ENCODE measurements around the gene MSRB3. TPM values are rescaled to one million over a fixed set of nuclear protein-coding genes. Genes with fewer than 3 reads are reported as not detected.

The MSRB3 gene
- total and polyA plus RNA-seq, 2 of the 4 experiments (the other 2 are of a cell fraction): 31.7 to 35.7 TPM

DNA sequence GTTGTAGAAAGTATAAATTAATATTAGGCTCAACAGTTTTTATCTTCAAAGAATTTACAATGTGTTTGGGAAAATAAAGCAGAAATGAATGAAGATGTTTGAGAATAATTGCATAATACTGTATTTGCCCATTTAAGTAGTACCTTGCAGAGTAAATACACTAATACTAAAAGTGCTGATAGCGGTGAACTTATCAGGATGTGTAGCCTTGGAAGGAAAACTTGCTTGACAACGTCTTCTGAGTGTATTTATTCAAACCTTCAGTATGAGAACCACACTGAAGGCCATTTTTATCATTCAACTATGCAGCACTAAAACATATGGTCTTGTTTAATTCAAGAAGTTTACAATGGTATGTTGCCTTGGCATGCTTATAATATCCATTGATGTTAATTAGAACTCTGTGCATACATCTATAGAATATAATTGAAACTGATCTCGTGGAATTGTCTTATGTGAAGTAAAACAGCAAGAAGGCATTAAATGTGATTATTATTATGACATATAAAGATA is 41.3 kb downstream of the MSRB3 start:
- intact Hi-C loops (cut with micrococcal nuclease) (loop anchor here (10.0 kb wide), 1 partner anchor 145 kb away; no protein-coding TSS in a partner anchor), in situ Hi-C loops (cut with MboI; ENCODE audit: low sequenced_read_pairs) (loop anchor here (10.0 to 25.0 kb wide), 2 partner anchors 368 to 505 kb away; partner anchors contain the start of gene HMGA2), dilution Hi-C loops (cut with HindIII; ENCODE audit: low sequenced_read_pairs, unreplicated experiment) (no loop called here)
- Histone ChIP-seq H2BK120ac (ENCODE audit: low read depth, low read length) (no peak overlapping the region), H3K4me1 (ENCODE audit: control insufficient read depth, insufficient read depth, low read length) (peaks cover 4% of the 10 kb centered on the region), H3K18ac (ENCODE audit: low read depth, low read length) (no peak overlapping the region), H3K4me3 (ENCODE audit: insufficient read depth, low read depth, low read length) (no peak overlapping the region), H4K20me1 (ENCODE audit: insufficient read depth, low read length) (no peaks in the 10 kb centered on the region), H3K14ac (replicated peaks; ENCODE audit: low read depth, low read length) (no peak overlapping the region), H4K8ac (ENCODE audit: low read depth in 2 of 2, low read length in 2 of 2) (no peak overlapping the region), H3K36me3 (ENCODE audit: control insufficient read depth, insufficient read depth, low read length) (peaks cover 2% of the 10 kb centered on the region; the same call in 1 of the 2 replicates), H3K9me1 (ENCODE audit: insufficient read depth, low read length) (no peaks in the 10 kb centered on the region), H2AK5ac (ENCODE audit: low read depth, low read length) (no peak overlapping the region), H3K27me3 (ENCODE audit: control insufficient read depth, insufficient read depth, low read length) (no peaks in the 10 kb centered on the region), H2BK5ac (ENCODE audit: low read depth, low read length, poor library complexity, severe bottlenecking) (no peak overlapping the region), H2BK15ac (ENCODE audit: low read depth, low read length) (no peak overlapping the region), H4K91ac (ENCODE audit: insufficient read depth, low read depth, low read length) (no peak overlapping the region), H3K9ac (ENCODE audit: low read depth, low read length) (no peak overlapping the region), H2AFZ (replicated peaks; ENCODE audit: low read length, poor library complexity) (no peak overlapping the region), H2AK9ac (replicated peaks; ENCODE audit: low read depth, low read length, poor library complexity) (no peak overlapping the region), H3K79me1 (ENCODE audit: low read depth in 1 of 2, low read length in 2 of 2) (peaks cover 23 to 30% of the 10 kb centered on the region in 2 experiments), H3K9me3 (ENCODE audit: control insufficient read depth, insufficient read depth, low read length) (no peaks in the 10 kb centered on the region), H2BK20ac (ENCODE audit: low read depth, low read length) (no peak overlapping the region), H4K5ac (ENCODE audit: low read depth, low read length) (no peak overlapping the region), H3K27ac (ENCODE audit: insufficient read depth, low read length) (no peak overlapping the region), H3K23ac (ENCODE audit: low read depth, low read length) (no peak overlapping the region), H3K4ac (ENCODE audit: low read depth, low read length) (no peak overlapping the region), H3K56ac (ENCODE audit: extremely low read depth, insufficient read depth, low read length) (no peak overlapping the region), H3K4me2 (ENCODE audit: low read depth, low read length) (no peak overlapping the region)
- ChIA-PET POLR2A (ENCODE audit: unreplicated experiment) (no interaction called here), CTCF (no interaction called here)
- no peak; the same call in 1 of the 2 replicates for ATAC-seq (ENCODE audit: low read depth)
- WGBS, 2 experiments (ENCODE audit: extremely low coverage in 2 of 2, insufficient read length in 1 of 2): no CpG with 5 or more reads among the region's 3 CpGs
- TF ChIP-seq FOS (IDR thresholded peaks at IDR 0.05; ENCODE audit: low read depth, low read length) (no peak), MAFK (IDR thresholded peaks at IDR 0.05; ENCODE audit: low read depth, low read length) (peak; percentile 33)
- no TSS peak for BruUV-seq (replicated peaks)
- DNase-seq: peak; percentile 15

Data from IMR-90 (cell line).